HEK293T (cell line): ENCODE measurements around the gene TSTD2.

Source experiments
- BHLHE40 ChIP-seq: fragments of 450-650 bp; IDR thresholded peaks from 2 replicates; pipeline ENCODE4 v1.6.1; 2016; ENCODE audit warnings: mild to moderate bottlenecking, moderate library complexity, borderline replicate concordance
- FOXA1 ChIP-seq: fragments of 450-650 bp; IDR thresholded peaks from 2 replicates; pipeline ENCODE4 v1.6.1; 2016; ENCODE audit warnings: mild to moderate bottlenecking
- FOXK2 ChIP-seq: fragments of 450-650 bp; IDR thresholded peaks from 2 replicates; pipeline ENCODE4 v1.6.1; 2016; ENCODE audit warnings: mild to moderate bottlenecking
- FOXM1 ChIP-seq: fragments of 450-650 bp; IDR thresholded peaks from 2 replicates; pipeline ENCODE4 v1.6.1; 2017; ENCODE audit warnings: mild to moderate bottlenecking, borderline replicate concordance
- HDGF ChIP-seq: fragments of 450-650 bp; IDR thresholded peaks from 2 replicates; pipeline ENCODE4 v1.6.1; 2017; ENCODE audit warnings: antibody characterized with exemption, borderline replicate concordance
- NFRKB ChIP-seq: fragments of 450-650 bp; IDR thresholded peaks from 2 replicates; pipeline ENCODE4 v1.6.1; 2016; ENCODE audit warnings: mild to moderate bottlenecking, moderate library complexity
- PKNOX1 ChIP-seq: fragments of 450-650 bp; IDR thresholded peaks from 2 replicates; pipeline ENCODE4 v1.6.1; 2016

- TF ChIP-seq BHLHE40 (no peak), FOXM1 (no peak), PKNOX1 (no peak), HDGF (no peak), NFRKB (no peak), FOXK2 (no peak), FOXA1 (no peak)
Measured at GRCh38 chr9:97570899-97571298, 62.3 kb downstream of the TSTD2 start.
